Measurements from ENCODE around the gene UBE2G1.

UBE2G1 gene

DNA sequence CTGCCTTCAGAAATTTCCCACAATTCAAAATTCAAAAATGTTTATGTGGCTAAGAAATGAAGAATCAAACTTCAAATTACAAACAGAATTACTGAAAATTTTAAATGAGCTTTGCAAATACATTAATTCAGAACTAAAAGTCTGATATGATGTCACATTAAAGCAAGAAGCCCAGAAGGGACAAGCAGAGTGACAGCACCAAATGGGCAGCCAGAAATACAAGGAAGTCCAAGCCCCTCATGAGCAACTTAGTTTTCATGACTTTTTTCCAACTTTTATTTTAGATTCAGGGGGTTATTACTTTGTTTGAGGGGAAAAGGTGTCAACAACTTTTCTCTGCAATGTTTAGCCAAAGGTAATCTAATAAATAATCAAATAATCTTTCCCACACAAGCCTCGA is 21.5 kb downstream of the UBE2G1 start:
- H3K4me3 ChIP-seq (ENCODE audit: low read depth, low read length): no peak overlapping the region
- TF ChIP-seq, protein P1, sequence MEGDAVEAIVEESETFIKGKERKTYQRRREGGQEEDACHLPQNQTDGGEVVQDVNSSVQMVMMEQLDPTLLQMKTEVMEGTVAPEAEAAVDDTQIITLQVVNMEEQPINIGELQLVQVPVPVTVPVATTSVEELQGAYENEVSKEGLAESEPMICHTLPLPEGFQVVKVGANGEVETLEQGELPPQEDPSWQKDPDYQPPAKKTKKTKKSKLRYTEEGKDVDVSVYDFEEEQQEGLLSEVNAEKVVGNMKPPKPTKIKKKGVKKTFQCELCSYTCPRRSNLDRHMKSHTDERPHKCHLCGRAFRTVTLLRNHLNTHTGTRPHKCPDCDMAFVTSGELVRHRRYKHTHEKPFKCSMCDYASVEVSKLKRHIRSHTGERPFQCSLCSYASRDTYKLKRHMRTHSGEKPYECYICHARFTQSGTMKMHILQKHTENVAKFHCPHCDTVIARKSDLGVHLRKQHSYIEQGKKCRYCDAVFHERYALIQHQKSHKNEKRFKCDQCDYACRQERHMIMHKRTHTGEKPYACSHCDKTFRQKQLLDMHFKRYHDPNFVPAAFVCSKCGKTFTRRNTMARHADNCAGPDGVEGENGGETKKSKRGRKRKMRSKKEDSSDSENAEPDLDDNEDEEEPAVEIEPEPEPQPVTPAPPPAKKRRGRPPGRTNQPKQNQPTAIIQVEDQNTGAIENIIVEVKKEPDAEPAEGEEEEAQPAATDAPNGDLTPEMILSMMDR (IDR thresholded peaks at IDR 0.05; ENCODE audit: low read depth, low read length): no peak

DNA sequence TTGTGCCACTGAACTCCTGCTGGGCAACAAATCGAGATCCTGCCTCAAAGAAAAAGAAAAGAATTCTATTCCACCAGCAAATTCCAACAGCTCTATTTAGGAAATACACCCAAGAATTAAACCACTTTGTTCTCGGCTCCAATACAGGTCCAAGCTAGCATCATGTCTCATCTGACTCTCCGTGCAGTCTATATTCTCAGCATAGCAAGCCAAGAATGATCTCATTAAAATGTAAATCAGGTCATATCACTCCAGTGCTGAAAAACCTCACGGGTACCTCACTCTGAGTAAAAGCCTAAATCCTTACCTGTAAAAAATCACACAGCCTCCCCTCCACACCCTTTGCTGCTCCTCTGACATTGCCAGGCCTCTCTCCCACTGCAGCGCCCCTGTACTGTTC is 23.9 kb downstream of the UBE2G1 start:
- no peak overlapping the region for H3K4me3 ChIP-seq (ENCODE audit: low read depth, low read length)
- TF ChIP-seq, protein P1 (IDR thresholded peaks at IDR 0.05; ENCODE audit: low read depth, low read length): no peak

DNA sequence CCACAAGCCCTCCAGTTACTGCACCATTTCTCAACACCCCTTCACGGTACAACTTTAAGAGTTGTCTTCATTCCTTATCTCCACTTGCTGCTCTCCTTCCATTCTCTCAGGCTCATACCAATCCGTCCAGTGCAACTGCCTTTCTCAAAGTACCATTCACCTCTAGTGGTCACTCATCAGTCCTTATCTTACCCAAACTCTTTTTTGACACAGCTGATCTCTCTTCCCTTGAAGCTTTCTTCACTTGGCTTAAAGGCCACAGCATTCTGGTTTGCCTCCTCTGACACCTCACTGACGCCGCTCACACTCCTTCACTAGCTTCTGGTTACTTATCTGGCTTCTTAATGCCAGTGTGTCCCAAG is 24.9 kb downstream of the UBE2G1 start:
- TF ChIP-seq, protein P1 (IDR thresholded peaks at IDR 0.05; ENCODE audit: low read depth, low read length): no peak

DNA sequence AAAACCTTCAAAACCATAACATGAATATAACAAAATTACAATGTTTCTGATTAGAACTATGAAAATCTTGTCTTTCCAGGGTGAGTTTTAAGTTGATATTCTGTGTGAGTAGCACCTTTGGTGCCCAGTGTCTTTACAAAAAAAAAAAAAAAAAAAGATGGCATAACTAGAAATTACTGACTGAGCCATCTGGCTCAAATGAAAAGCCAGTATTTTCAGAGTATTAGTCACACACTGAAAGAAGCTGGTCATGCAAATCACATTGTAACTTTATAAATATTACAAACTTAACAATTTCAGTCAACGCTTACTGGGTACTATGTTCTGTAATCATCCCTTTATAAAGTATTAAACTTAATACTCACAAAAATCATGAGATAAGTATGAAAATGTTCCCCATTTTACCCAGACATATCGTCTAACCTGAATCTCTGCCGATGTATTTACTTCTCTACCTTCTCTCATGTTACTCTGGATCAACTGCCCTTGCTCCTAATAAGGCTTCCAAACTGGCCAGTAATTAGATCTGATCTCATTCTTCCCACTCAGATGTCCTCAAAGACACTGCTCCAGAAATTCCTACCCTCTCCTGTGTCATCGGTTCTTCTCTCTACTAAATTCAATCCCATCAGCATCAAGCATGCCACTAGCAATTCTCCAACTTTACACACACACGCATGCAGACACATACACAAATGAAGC is 25.4 kb downstream of the UBE2G1 start:
- TF ChIP-seq, protein P1 (IDR thresholded peaks at IDR 0.05; ENCODE audit: low read depth, low read length): no peak
- no peak overlapping the region for H3K4me3 ChIP-seq (ENCODE audit: low read depth, low read length)

More for the DNA sequence above, 24.9 kb downstream of the UBE2G1 start:
- no peak overlapping the region for H3K4me3 ChIP-seq (ENCODE audit: low read depth, low read length)

DNA sequence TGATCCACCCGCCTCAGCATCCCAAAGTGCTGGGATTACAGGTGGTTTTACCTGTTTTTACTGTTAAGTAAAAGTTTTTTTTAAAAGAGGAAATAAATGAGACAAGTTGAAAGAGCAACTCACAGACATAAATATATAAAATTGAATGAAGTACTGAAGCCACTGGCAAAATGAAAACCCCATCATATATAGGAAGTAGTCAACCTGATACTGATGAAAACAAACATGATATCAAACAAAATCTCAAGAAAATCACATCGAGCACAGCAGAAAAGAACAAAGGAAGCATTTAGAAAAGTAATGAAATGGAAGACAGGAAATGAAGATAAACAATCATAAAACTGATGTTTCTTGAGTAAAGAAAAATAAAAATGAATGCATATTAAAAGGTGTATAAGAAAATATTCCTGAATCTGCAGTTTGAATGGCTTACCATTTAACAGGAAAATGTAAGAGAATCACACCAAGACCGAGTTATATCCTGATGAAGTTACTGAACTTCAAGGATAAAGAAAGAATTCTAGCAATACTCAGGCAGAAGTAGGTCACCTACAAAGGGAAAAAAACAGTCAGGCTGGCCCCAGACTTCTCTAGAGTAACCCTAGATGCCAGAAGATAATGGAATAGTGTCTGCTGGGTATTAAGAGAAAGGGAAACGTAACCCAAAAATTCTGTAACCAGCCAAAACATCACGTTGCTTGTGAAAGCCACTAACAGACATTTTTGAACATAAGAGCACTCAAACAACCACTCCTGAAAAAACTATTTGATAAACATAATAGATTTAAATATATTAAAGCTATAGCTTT is 31.5 kb downstream of the UBE2G1 start:
- no peak overlapping the region for H3K4me3 ChIP-seq (ENCODE audit: low read depth, low read length)
- TF ChIP-seq, protein P1 (IDR thresholded peaks at IDR 0.05; ENCODE audit: low read depth, low read length): no peak

DNA sequence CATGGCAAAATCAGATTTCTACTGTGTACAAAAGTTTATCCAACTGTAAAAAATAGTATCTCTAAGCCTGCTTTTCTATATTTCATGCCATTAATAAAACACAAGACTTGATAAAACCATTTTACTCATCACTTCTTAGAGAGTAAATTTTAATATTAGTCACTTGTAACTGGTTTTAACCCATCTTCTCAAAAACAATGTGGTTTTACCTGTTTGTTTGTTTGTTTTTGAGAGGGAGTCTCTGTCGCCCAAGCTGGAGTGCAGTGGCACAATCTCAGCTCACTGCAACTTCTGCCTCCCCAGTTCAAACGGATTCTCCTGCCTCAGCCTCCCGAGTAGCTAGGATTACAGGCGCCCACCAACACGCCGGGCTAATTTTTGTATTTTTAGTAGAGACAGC is 32.1 kb downstream of the UBE2G1 start:
- H3K4me3 ChIP-seq (ENCODE audit: low read depth, low read length): no peak overlapping the region
- TF ChIP-seq, protein P1 (IDR thresholded peaks at IDR 0.05; ENCODE audit: low read depth, low read length): no peak

DNA sequence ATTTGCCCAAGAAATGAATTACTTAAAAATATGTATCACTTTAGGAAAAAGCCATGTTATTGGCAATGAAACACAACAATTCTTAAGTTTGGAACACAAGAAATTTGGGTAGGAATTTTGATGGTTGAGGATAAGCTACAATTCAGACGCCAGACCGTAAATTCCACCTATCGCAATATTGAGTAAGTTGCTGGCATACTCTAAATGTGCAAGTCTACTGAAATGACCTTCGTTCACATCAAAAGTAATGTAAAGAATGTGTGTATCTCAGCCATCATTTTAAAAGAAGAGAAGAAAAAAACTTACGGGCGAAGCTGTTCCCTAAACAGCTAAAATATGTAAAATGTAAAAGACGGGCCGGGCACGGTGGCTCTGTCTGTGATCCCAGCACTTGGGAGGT is 33.4 kb downstream of the UBE2G1 start:
- no peak overlapping the region for H3K4me3 ChIP-seq (ENCODE audit: low read depth, low read length)
- TF ChIP-seq, protein P1 (IDR thresholded peaks at IDR 0.05; ENCODE audit: low read depth, low read length): no peak
